ENCODE data around the gene USP3. TPM values are rescaled to one million over a fixed set of nuclear protein-coding genes. Genes with fewer than 3 reads are reported as not detected.

The USP3 gene
- total RNA-seq, 2 donors from 2014 or later = 57.6 to 74.2 TPM

DNA sequence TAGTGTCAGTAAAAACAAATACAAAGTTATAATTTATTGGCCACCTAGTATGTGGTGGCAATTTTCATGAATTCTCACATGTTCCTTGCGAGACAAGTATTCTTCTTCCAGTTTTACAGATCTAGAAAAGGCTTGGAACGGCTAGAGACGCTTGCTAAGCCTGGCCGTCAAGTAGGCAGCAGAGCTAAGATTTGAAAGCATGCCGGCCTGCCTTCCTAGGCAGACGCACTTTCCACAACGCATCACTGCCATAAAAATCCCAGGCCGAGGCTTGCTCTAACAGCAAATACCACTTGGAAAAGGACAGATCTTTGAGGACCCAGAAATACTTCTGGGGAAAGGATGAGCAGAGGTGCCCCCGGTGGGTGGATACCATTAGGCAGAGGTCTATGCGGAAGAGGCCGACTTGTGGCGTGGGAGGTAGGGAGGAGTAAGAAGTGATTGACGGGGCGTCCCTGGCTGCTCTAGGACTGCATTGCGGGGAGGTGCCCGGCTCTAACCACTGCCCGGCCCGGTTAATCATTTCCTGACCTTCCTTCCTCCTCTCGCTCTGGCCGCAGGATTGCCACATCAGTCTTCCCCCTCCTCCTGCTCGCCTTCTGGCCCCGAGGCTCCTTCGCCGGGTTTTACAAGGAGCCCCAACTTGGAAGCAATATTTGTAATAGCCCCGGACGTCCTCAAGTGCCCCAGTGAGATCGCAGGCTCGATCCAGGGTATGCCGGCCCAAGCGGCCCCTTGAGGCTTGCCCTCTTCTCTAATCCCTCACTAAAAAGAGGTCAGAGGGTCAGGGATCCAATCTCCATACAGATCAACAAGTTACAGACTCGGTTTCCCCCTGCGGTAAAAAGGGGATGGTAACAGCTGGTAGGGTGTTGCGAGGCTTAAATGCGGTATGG is 1.3 kb upstream of the USP3 start:
- H3K27me3 ChIP-seq = no peaks in the 10 kb centered on the region
- H3K4me3 ChIP-seq = peak overlapping the region; percentile 34
- no peaks in the 10 kb centered on the region for H3K36me3 ChIP-seq
- TF ChIP-seq, protein P1, sequence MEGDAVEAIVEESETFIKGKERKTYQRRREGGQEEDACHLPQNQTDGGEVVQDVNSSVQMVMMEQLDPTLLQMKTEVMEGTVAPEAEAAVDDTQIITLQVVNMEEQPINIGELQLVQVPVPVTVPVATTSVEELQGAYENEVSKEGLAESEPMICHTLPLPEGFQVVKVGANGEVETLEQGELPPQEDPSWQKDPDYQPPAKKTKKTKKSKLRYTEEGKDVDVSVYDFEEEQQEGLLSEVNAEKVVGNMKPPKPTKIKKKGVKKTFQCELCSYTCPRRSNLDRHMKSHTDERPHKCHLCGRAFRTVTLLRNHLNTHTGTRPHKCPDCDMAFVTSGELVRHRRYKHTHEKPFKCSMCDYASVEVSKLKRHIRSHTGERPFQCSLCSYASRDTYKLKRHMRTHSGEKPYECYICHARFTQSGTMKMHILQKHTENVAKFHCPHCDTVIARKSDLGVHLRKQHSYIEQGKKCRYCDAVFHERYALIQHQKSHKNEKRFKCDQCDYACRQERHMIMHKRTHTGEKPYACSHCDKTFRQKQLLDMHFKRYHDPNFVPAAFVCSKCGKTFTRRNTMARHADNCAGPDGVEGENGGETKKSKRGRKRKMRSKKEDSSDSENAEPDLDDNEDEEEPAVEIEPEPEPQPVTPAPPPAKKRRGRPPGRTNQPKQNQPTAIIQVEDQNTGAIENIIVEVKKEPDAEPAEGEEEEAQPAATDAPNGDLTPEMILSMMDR (IDR thresholded peaks at IDR 0.05) = no peak
- H3K4me1 ChIP-seq = peaks cover 19% of the 10 kb centered on the region
- H3K27ac ChIP-seq = peak overlapping the region; percentile 98
- peak overlapping the region; percentile 92 to 100 for H3K9ac ChIP-seq (ENCODE audit: low read depth in 2 of 2, low read length in 2 of 2)
- intact Hi-C loops (cut with DNase I) = no loop called here
- peak; percentile 97 for DNase-seq
- H3K9me3 ChIP-seq = no peaks in the 10 kb centered on the region

DNA sequence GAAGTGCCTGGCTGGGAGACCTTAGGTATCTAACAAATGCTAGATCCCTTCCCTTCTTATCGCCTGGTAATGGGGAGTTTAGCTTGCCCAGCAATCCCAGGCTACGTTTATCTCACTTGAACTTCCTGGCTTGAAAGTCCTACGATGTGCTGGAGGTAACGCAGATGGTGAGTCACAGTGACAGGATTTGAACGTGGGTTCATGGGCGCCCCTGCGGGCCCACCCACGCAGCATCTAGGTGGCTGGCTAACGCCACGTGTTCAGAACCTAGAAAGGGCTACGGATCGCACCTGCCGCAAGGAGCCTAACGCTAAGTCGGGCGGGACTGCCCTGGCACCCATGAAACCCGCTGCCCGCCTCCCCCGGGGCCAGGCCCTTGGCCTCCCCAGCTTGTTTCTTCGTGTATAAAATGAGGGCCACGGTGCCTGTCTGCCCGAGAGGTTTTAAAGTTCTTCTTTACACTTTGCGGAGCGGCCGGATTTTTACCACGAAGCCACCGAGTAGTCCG is 600 bp upstream of the USP3 start:
- H3K4me3 ChIP-seq = peak overlapping the region; percentile 34
- no peaks in the 10 kb centered on the region for H3K27me3 ChIP-seq
- H3K4me1 ChIP-seq = peaks cover 19% of the 10 kb centered on the region
- H3K27ac ChIP-seq = peak overlapping the region; percentile 98
- peak overlapping the region; percentile 92 to 100 for H3K9ac ChIP-seq (ENCODE audit: low read depth in 2 of 2, low read length in 2 of 2)
- H3K9me3 ChIP-seq = no peaks in the 10 kb centered on the region
- no peaks in the 10 kb centered on the region for H3K36me3 ChIP-seq
- DNase-seq = no peak
- TF ChIP-seq, protein P1 (IDR thresholded peaks at IDR 0.05) = no peak
- intact Hi-C loops (cut with DNase I) = no loop called here

DNA sequence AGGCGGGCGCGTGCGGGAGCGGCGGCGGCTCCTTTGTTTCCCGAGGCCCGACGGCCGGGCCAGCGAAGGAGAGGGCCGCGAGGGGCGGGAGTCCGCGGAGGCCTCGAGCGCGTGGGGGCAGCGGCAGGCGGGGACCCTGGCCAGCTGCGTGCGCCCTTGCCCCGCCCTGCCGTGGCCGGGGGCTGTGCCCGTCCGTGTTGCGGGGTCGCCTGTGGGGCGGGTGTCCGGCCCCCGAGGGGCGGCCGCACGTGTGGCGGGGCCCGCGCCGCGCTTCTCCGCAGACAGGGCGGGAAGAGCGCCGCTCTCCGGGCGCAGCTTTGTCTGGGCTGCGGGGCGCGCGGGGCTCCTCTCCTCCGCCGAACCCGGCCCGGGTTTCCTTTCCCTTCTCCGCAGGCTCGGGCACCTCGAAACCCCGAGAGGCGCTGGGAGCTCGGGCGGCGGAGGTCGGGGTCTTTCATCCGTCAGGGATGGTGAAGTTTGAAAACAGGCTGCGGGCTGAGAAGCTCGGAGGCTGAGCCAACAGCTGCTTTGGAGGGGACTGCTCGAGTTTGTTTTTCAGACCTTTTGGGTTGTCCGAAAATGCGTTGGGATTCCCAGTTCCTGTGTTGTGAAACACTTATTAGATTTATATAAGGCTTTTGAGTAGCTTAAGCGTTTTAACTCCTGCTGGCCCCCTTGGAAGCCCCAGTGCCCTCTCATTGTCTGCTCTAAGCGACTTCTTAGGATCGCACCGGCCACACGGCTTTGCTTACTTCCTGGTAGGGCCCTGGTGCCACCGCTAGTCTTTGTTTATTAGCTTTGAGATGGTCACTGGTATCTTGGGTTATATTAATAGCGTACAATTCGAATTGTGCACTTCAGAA is 817 bp downstream of the USP3 start:
- Histone ChIP-seq H3K9me3 (no peaks in the 10 kb centered on the region), H3K4me1 (peaks cover 28% of the 10 kb centered on the region), H3K4me3 (peak overlapping the region; percentile 73), H3K27ac (peak overlapping the region; percentile 95), H3K36me3 (no peaks in the 10 kb centered on the region), H3K27me3 (no peaks in the 10 kb centered on the region), H3K9ac (ENCODE audit: low read depth in 2 of 2, low read length in 2 of 2) (peak overlapping the region; percentile 85 to 91)
- intact Hi-C loops (cut with DNase I) = loop anchor here (5.0 kb wide), 1 partner anchor 52 kb away; no protein-coding TSS in a partner anchor
- TF ChIP-seq, protein P1 (IDR thresholded peaks at IDR 0.05) = no peak
- peak; percentile 76 for DNase-seq

DNA sequence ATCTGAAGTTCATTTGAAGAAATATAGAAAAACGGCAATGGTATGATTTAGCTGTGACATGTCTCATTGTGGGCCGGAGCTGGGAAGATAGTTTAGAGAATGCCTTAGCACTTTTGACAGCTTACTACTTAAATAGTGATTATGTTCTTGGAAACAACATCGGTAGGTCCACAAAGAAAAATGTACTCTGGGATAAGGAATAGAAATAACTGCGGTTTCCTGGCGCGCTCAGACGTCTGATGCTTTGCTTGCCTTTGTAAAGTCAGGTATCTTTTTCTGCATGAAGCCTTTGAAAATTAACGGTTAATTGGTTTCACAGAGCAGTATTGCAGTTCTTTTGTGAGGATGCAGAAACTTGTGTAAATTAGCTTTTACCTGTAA is 1.4 kb downstream of the USP3 start:
- TF ChIP-seq, protein P1 (IDR thresholded peaks at IDR 0.05) = no peak
- peak overlapping the region; percentile 95 for H3K27ac ChIP-seq

DNA sequence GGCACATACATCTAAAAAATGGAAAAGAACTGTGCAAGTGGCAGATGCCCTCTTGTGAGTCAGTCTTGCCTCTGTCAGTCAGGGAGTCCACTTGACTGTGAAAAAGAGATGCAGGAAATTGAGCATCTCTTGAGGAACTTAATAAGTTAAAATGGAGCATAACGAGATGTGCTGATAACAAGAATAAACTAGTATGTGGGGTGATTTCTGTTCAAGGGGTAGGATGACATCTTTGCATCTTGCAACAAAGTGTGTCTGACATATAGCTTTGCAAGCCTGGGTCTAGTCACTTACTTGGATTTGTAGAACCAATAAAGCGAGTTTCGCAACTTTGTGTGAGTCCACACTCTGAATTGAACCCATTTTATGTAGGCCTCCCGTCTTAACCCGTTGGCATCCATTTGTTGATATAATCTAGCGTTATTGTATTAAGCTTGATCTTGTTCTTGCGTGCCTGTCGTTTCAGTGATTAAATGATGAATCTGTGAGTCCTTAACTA is 2.2 kb downstream of the USP3 start:
- TF ChIP-seq, protein P1 (IDR thresholded peaks at IDR 0.05) = no peak
- H3K9me3 ChIP-seq = no peaks in the 10 kb centered on the region
- no peaks in the 10 kb centered on the region for H3K27me3 ChIP-seq
- H3K36me3 ChIP-seq = no peaks in the 10 kb centered on the region
- DNase-seq = peak; percentile 58
- intact Hi-C loops (cut with DNase I) = loop anchor here (5.0 kb wide), 1 partner anchor 51 kb away; no protein-coding TSS in a partner anchor
- peak overlapping the region; percentile 73 for H3K4me3 ChIP-seq
- peaks cover 22% of the 10 kb centered on the region for H3K4me1 ChIP-seq
- H3K27ac ChIP-seq = peak overlapping the region; percentile 95
- H3K9ac ChIP-seq (ENCODE audit: low read depth in 2 of 2, low read length in 2 of 2) = peak overlapping the region in 1 of 2 donors; percentile 91

More for the DNA sequence above, 1.4 kb downstream of the USP3 start:
- Histone ChIP-seq H3K27me3 (no peaks in the 10 kb centered on the region), H3K4me1 (peaks cover 24% of the 10 kb centered on the region), H3K4me3 (peak overlapping the region; percentile 73), H3K9me3 (no peaks in the 10 kb centered on the region), H3K36me3 (no peaks in the 10 kb centered on the region), H3K9ac (ENCODE audit: low read depth in 2 of 2, low read length in 2 of 2) (peak overlapping the region; percentile 85 to 91)
- DNase-seq = no peak
- intact Hi-C loops (cut with DNase I) = loop anchor here (5.0 kb wide), 1 partner anchor 51 kb away; no protein-coding TSS in a partner anchor
